CD4-positive, alpha-beta T cell (primary cell): ENCODE measurements around the gene COL24A1. TPM values are rescaled to one million over a fixed set of nuclear protein-coding genes. Genes with fewer than 3 reads are reported as not detected.

Experiments used
- ATAC-seq: fragments of 200-7000 bp; cut with Tn5 transposase; one replicate; pipeline ENCODE4 v1.10.0; 2022; ENCODE audit warnings: mild to moderate bottlenecking; ENCODE audit not compliant: poor library complexity
- CTCF ChIA-PET: fragments of 350-600 bp; sonication (Branson Sonifier 250); formaldehyde crosslinking; loops from one replicate; lab custom pipeline; 2021; ENCODE audit warnings: antibody characterized with exemption, inconsistent platforms; lab: Charles Lee
- POLR2A ChIA-PET: fragments of 350-600 bp; sonication (Branson Sonifier 250); formaldehyde crosslinking; loops from one replicate; lab custom pipeline; 2021; ENCODE audit warnings: antibody characterized with exemption, inconsistent platforms; lab: Charles Lee
- DNase-seq, 14 experiments: peaks; one replicate each; pipeline ENCODE4 v3.0.0-alpha.2; 2013 to 2020; ENCODE audit warnings: mixed read lengths in 2 of 14
- H3K27ac ChIP-seq, 2 donors: one replicate each; pipeline versions ENCODE4 v1.5.1 to v1.7.0; 2013; ENCODE audit warnings: low read length in 2 of 2, low read depth in 1 of 2, mild to moderate bottlenecking in 1 of 2
- H3K27me3 ChIP-seq, 2 experiments: 1 replicate in 1 of 2; 2 replicates in 1 of 2; pipeline versions ENCODE4 v1.6.1 to v1.7.0; 2013; ENCODE audit warnings: low read length in 2 of 2, control low read depth in 1 of 2, mild to moderate bottlenecking in 1 of 2, moderate library complexity in 1 of 2; ENCODE audit not compliant: insufficient read depth in 2 of 2, control insufficient read depth in 1 of 2
- H3K36me3 ChIP-seq: one replicate; pipeline ENCODE4 v1.6.1; 2013; ENCODE audit warnings: low read length, control low read depth; ENCODE audit not compliant: insufficient read depth
- H3K4me1 ChIP-seq: one replicate; pipeline ENCODE4 v1.6.1; 2013; ENCODE audit warnings: low read length, control low read depth; ENCODE audit not compliant: insufficient read depth
- H3K4me3 ChIP-seq: one replicate; pipeline ENCODE4 v1.5.1; 2013; ENCODE audit warnings: mild to moderate bottlenecking, low read length, moderate library complexity
- H3K9me3 ChIP-seq, 2 experiments: 1 replicate in 1 of 2; 2 replicates in 1 of 2; pipeline versions ENCODE4 v1.6.1 to v1.7.0; 2013; ENCODE audit warnings: low read length in 2 of 2, mild to moderate bottlenecking in 2 of 2, control low read depth in 1 of 2, moderate library complexity in 1 of 2; ENCODE audit not compliant: control insufficient read depth in 1 of 2, insufficient read depth in 1 of 2
- H3K27ac Mint-ChIP-seq: one replicate; pipeline ENCODE4 v1.8.0; 2020; ENCODE audit warnings: mixed read lengths
- H3K27me3 Mint-ChIP-seq: one replicate; pipeline ENCODE4 v1.8.0; 2021; ENCODE audit warnings: mixed read lengths
- H3K36me3 Mint-ChIP-seq: one replicate; pipeline ENCODE4 v1.8.0; 2021; ENCODE audit warnings: low read depth, mixed read lengths
- H3K4me1 Mint-ChIP-seq: one replicate; pipeline ENCODE4 v1.8.0; 2021; ENCODE audit warnings: low read depth, mixed read lengths
- H3K4me3 Mint-ChIP-seq: one replicate; pipeline ENCODE4 v1.8.0; 2020; ENCODE audit warnings: mild to moderate bottlenecking, mixed read lengths
- H3K9me3 Mint-ChIP-seq: one replicate; pipeline ENCODE4 v1.8.0; 2020; ENCODE audit warnings: mixed read lengths
- intact Hi-C, 2 experiments: fragments of 100-400 bp; cut with DNase I in 1 of 2; cut with micrococcal nuclease in 1 of 2; formaldehyde crosslinking; loops; one replicate each; pipeline versions ENCODE4 v1.15.1 to v1.9.0; 2023 to 2025; cut with DNase I, micrococcal nuclease
- total RNA-seq, 174 experiments: library from RNA in 2 of 174; stranded (reverse) in 2 of 174; gene quantifications; one replicate each; pipeline ENCODE4 v1.2.3 and lab custom pipeline; 2021 to 2026
- TF ChIP-seq, protein P1 (sequence below): fragments of 200-600 bp; IDR thresholded peaks from one replicate; pipeline ENCODE4 v1.8.0; 2022; ENCODE audit warnings: antibody characterized with exemption, mild to moderate bottlenecking

COL24A1 gene
- total RNA-seq, 2 experiments from 2014 or later: 0.25 TPM; not detected in 1

DNA sequence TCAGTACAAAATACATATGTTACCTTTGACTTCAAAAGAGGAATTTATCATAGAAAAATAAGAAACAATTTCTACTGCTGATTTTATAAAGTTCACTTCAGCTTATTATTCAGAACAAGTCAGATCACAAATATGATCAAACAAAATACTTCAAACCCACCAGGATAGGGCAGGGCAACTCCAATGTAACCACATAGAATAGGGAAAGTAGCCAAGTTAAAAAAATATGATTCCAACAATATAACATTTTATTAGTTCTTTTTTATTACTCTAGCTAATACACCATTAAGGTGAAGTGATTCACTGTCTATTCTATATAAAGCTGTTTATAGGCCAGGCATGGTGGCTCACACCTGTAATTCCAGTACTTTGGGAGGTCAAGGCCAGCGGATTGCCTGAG, 393.8 kb downstream of the COL24A1 start:
- CTCF ChIA-PET: no interaction called here

DNA sequence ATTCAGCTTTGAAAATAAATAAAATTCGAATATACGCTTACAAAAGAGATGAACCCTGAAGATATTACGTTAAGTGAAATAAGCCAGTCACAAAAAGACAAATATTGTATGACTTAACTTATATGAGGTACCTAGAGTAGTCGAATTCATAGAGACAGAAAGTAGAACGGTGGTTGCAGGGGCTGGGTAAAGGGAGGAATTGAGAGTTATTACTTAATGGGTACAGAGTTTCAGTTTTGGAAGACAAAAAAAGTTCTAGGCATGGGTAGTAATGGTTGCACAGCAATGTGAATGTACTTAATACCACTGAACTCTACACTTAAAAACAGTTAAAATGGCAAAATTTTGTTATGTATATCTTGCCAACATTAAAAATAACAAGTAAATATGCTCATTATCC, 399.7 kb downstream of the COL24A1 start:
- no peaks in the 10 kb centered on the region for H3K4me1 ChIP-seq
- Mint-ChIP-seq H3K4me1 (no peaks in the 10 kb centered on the region), H3K27me3 (no peaks in the 10 kb centered on the region), H3K4me3 (no peak overlapping the region), H3K9me3 (peaks cover 3% of the 10 kb centered on the region), H3K36me3 (no peaks in the 10 kb centered on the region), H3K27ac (no peak overlapping the region)
- no peak for ATAC-seq
- intact Hi-C loops: no loop called here
- ChIA-PET CTCF (no interaction called here), POLR2A (no interaction called here)
- no peaks in the 10 kb centered on the region for H3K27me3 ChIP-seq
- H3K36me3 ChIP-seq: no peaks in the 10 kb centered on the region
- no peak for DNase-seq
- H3K4me3 ChIP-seq: no peak overlapping the region
- no peak overlapping the region for H3K27ac ChIP-seq
- peaks cover 0 to 5% of the 10 kb centered on the region in 2 experiments for H3K9me3 ChIP-seq
- TF ChIP-seq, protein P1, sequence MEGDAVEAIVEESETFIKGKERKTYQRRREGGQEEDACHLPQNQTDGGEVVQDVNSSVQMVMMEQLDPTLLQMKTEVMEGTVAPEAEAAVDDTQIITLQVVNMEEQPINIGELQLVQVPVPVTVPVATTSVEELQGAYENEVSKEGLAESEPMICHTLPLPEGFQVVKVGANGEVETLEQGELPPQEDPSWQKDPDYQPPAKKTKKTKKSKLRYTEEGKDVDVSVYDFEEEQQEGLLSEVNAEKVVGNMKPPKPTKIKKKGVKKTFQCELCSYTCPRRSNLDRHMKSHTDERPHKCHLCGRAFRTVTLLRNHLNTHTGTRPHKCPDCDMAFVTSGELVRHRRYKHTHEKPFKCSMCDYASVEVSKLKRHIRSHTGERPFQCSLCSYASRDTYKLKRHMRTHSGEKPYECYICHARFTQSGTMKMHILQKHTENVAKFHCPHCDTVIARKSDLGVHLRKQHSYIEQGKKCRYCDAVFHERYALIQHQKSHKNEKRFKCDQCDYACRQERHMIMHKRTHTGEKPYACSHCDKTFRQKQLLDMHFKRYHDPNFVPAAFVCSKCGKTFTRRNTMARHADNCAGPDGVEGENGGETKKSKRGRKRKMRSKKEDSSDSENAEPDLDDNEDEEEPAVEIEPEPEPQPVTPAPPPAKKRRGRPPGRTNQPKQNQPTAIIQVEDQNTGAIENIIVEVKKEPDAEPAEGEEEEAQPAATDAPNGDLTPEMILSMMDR: no peak

More for the DNA sequence above, 393.8 kb downstream of the COL24A1 start:
- no peaks in the 10 kb centered on the region for H3K27me3 ChIP-seq
- Mint-ChIP-seq H3K4me1 (no peaks in the 10 kb centered on the region), H3K27me3 (no peaks in the 10 kb centered on the region), H3K27ac (no peak overlapping the region), H3K9me3 (no peaks in the 10 kb centered on the region), H3K36me3 (no peaks in the 10 kb centered on the region), H3K4me3 (no peak overlapping the region)
- H3K36me3 ChIP-seq: no peaks in the 10 kb centered on the region
- TF ChIP-seq, protein P1: no peak
- H3K9me3 ChIP-seq: no peaks in the 10 kb centered on the region
- H3K27ac ChIP-seq: no peak overlapping the region
- intact Hi-C loops: no loop called here
- no peaks in the 10 kb centered on the region for H3K4me1 ChIP-seq
- no peak for ATAC-seq
- POLR2A ChIA-PET: no interaction called here
- no peak for DNase-seq
- no peak overlapping the region for H3K4me3 ChIP-seq

- ATAC-seq (no peak), DNase-seq (no peak)
- Mint-ChIP-seq H3K27ac (no peak overlapping the region), H3K36me3 (no peaks in the 10 kb centered on the region), H3K4me3 (no peak overlapping the region), H3K4me1 (no peaks in the 10 kb centered on the region), H3K9me3 (peaks cover 2% of the 10 kb centered on the region), H3K27me3 (peaks cover 9% of the 10 kb centered on the region)
- intact Hi-C loops: no loop called here
- ChIA-PET CTCF (no interaction called here), POLR2A (no interaction called here)
- no peaks in the 10 kb centered on the region for H3K27me3 ChIP-seq
- H3K4me1 ChIP-seq: no peaks in the 10 kb centered on the region
- no peaks in the 10 kb centered on the region for H3K9me3 ChIP-seq
- H3K36me3 ChIP-seq: no peaks in the 10 kb centered on the region
- no peak overlapping the region for H3K27ac ChIP-seq
- no peak overlapping the region for H3K4me3 ChIP-seq
- TF ChIP-seq, protein P1: no peak
Observed at GRCh38 chr1:85748120-85748519, 408.5 kb downstream of the COL24A1 start.
